ENCODE results near the gene TOR2A. TPM values are rescaled to one million over a fixed set of nuclear protein-coding genes. Genes with fewer than 3 reads are reported as not detected.
A peak's percentile ranks its signal among the peaks of the same experiment; 100 is the strongest.

The TOR2A gene
- total RNA-seq, 4 donors from 2014 or later: 10.7 to 12.5 (median 11.5) TPM

GRCh38 chr9:127776195-127776923 is 41.3 kb upstream of the TOR2A start:
- no peaks in the 10 kb centered on the region for H3K9me3 ChIP-seq
- peak overlapping the region; percentile 34 to 78 (median 57) for H3K27ac ChIP-seq
- intact Hi-C loops (cut with DNase I): no loop called here
- H3K36me3 ChIP-seq: no peaks in the 10 kb centered on the region
- no peaks in the 10 kb centered on the region for H3K27me3 ChIP-seq
- H3K4me3 ChIP-seq: peak overlapping the region; percentile 12 to 59 (median 32)
- WGBS, 2 donors: 43 to 81% methylated on average over 6 to 8 of the region's 15 CpGs
- peaks cover 0 to 32% (median 13%) of the 10 kb centered on the region in 3 donors for H3K4me1 ChIP-seq
- no peak for DNase-seq
- no peak for TF ChIP-seq CTCF (IDR thresholded peaks at IDR 0.05)
- peak in 1 of 4 donors; percentile 11 for TF ChIP-seq POLR2A (IDR thresholded peaks at IDR 0.05)

- DNase-seq: no peak
Observed at GRCh38 chr9:127773981-127774380, 38.9 kb upstream of the TOR2A start.

GRCh38 chr9:127773272-127773671 is 38.2 kb upstream of the TOR2A start:
- no peak for TF ChIP-seq CTCF (IDR thresholded peaks at IDR 0.05)
- no peak overlapping the region for H3K4me3 ChIP-seq
- peaks cover 5 to 41% (median 13%) of the 10 kb centered on the region in 3 donors for H3K4me1 ChIP-seq
- H3K9me3 ChIP-seq: no peaks in the 10 kb centered on the region
- no peak overlapping the region for H3K27ac ChIP-seq
- intact Hi-C loops (cut with DNase I): no loop called here
- no peaks in the 10 kb centered on the region for H3K36me3 ChIP-seq
- H3K27me3 ChIP-seq: no peaks in the 10 kb centered on the region
- 80 to 93% methylated on average over 2 to 3 of the region's 3 CpGs for WGBS, 2 donors
- DNase-seq: no peak

More at GRCh38 chr9:127773981-127774380, 38.9 kb upstream of the TOR2A start:
- intact Hi-C loops (cut with DNase I): no loop called here
- TF ChIP-seq POLR2A (IDR thresholded peaks at IDR 0.05) (no peak), CTCF (IDR thresholded peaks at IDR 0.05) (no peak)
- Histone ChIP-seq H3K27me3 (no peaks in the 10 kb centered on the region), H3K36me3 (no peaks in the 10 kb centered on the region), H3K9me3 (no peaks in the 10 kb centered on the region), H3K27ac (no peak overlapping the region), H3K4me1 (peaks cover 5 to 41% (median 17%) of the 10 kb centered on the region in 3 donors), H3K4me3 (no peak overlapping the region)
- 70 to 80% methylated on average over 2 to 4 of the region's 10 CpGs for WGBS, 2 donors

- TF ChIP-seq POLR2A (IDR thresholded peaks at IDR 0.05): no peak
- no peak for TF ChIP-seq CTCF (IDR thresholded peaks at IDR 0.05)
- intact Hi-C loops (cut with DNase I): no loop called here
Observed at GRCh38 chr9:127772603-127773002, 37.5 kb upstream of the TOR2A start.

GRCh38 chr9:127771570-127772189 is 36.6 kb upstream of the TOR2A start:
- Histone ChIP-seq H3K27me3 (no peaks in the 10 kb centered on the region), H3K9me3 (no peaks in the 10 kb centered on the region), H3K27ac (peak overlapping the region; percentile 54 to 82 (median 82)), H3K4me1 (peaks cover 5 to 56% (median 26%) of the 10 kb centered on the region in 3 donors), H3K36me3 (no peaks in the 10 kb centered on the region), H3K4me3 (peak overlapping the region; percentile 39 to 77 (median 56))
- no peak for TF ChIP-seq POLR2A (IDR thresholded peaks at IDR 0.05)
- TF ChIP-seq CTCF (IDR thresholded peaks at IDR 0.05): peak in 1 of 6 experiments; percentile 3
- no peak for DNase-seq
- 4 to 12% methylated on average over 6 to 11 of the region's 19 CpGs for WGBS, 2 donors
- intact Hi-C loops (cut with DNase I): no loop called here

More at GRCh38 chr9:127772603-127773002, 37.5 kb upstream of the TOR2A start:
- Histone ChIP-seq H3K9me3 (no peaks in the 10 kb centered on the region), H3K4me3 (no peak overlapping the region), H3K27me3 (no peaks in the 10 kb centered on the region), H3K36me3 (no peaks in the 10 kb centered on the region), H3K4me1 (peaks cover 5 to 47% (median 17%) of the 10 kb centered on the region in 3 donors), H3K27ac (no peak overlapping the region)
- 91 to 96% methylated on average over 5 of the region's 5 CpGs for WGBS, 2 donors
- no peak for DNase-seq

Data from esophagus squamous epithelium (tissue), 5 donors.